GM21723 (cell line): ENCODE results near the gene SNX7.

ENCODE experiments used
- ATAC-seq: cut with Tn5 transposase; IDR thresholded peaks from one replicate; pipeline ENCODE4 v1.9.1; 2021; ENCODE audit warnings: mild to moderate bottlenecking, moderate library complexity; ENCODE audit not compliant: unreplicated experiment

SNX7 gene

GRCh38 chr1:98696077-98696476 lies 34.6 kb downstream of the SNX7 start:
- no peak for ATAC-seq

GRCh38 chr1:98697781-98698180 lies 36.3 kb downstream of the SNX7 start:
- no peak for ATAC-seq

GRCh38 chr1:98698625-98699024 lies 37.1 kb downstream of the SNX7 start:
- ATAC-seq, result no peak

- ATAC-seq, result no peak
These were observed 38.7 kb downstream of the SNX7 start for GRCh38 chr1:98700228-98700627.

GRCh38 chr1:98702976-98703375 lies 41.5 kb downstream of the SNX7 start:
- ATAC-seq, result no peak

- ATAC-seq, result no peak
These were observed 43.0 kb downstream of the SNX7 start for GRCh38 chr1:98704474-98704873.

GRCh38 chr1:98704971-98705370 lies 43.5 kb downstream of the SNX7 start:
- ATAC-seq, result no peak

GRCh38 chr1:98705591-98705990 lies 44.1 kb downstream of the SNX7 start:
- ATAC-seq, result no peak

- no peak for ATAC-seq
These were observed 44.8 kb downstream of the SNX7 start for GRCh38 chr1:98706173-98706843.

GRCh38 chr1:98707556-98707955 lies 46.0 kb downstream of the SNX7 start:
- ATAC-seq, result no peak

GRCh38 chr1:98709906-98710305 lies 48.4 kb downstream of the SNX7 start:
- no peak for ATAC-seq

GRCh38 chr1:98723574-98723973 lies 62.1 kb downstream of the SNX7 start:
- no peak for ATAC-seq

GRCh38 chr1:98732985-98733781 lies 71.7 kb downstream of the SNX7 start:
- ATAC-seq, result no peak

GRCh38 chr1:98733782-98734112 lies 72.2 kb downstream of the SNX7 start:
- no peak for ATAC-seq

GRCh38 chr1:98735756-98736155 lies 74.2 kb downstream of the SNX7 start:
- no peak for ATAC-seq

GRCh38 chr1:98737835-98738234 lies 76.3 kb downstream of the SNX7 start:
- no peak for ATAC-seq

- ATAC-seq, result no peak
These were observed 78.2 kb downstream of the SNX7 start for GRCh38 chr1:98739762-98740161.

GRCh38 chr1:98741164-98741563 lies 79.6 kb downstream of the SNX7 start:
- no peak for ATAC-seq

GRCh38 chr1:98749152-98749756 lies 87.7 kb downstream of the SNX7 start:
- ATAC-seq, result no peak

GRCh38 chr1:98754176-98754575 lies 92.7 kb downstream of the SNX7 start:
- no peak for ATAC-seq

GRCh38 chr1:98761219-98761865 lies 99.8 kb downstream of the SNX7 start:
- ATAC-seq, result no peak
